GM18517 (cell line): ENCODE measurements around the gene MUC20.
"Not testable (repeated sequence)": the region's sequence is repeated elsewhere in the genome, so short reads cannot be mapped to it uniquely, and the experiment has no call there.

ENCODE experiments used
- ATAC-seq: cut with Tn5 transposase; IDR thresholded peaks from one replicate; pipeline ENCODE4 v1.9.1; 2021; ENCODE audit warnings: mild to moderate bottlenecking, moderate library complexity; ENCODE audit not compliant: unreplicated experiment

The MUC20 gene

DNA sequence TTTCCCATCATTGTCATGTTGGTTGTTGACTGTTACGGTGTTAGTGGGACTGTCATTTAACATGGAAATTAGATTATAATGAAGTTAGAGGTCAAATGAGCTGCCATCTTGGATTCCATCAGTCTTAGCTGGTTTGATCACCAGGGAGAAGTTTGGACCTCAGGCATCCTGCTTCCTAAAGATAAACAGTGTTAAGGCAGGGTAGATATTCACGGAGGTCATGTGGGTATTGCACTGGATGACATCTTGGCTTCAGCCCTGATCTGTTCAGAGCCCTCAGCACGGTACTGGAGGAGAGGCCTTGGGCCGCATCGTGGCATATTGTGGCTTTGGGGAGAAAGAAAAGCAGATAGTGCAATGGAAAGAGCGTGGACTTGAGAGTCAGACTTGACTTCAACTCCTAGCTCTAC, 11.1 kb upstream of the MUC20 start:
- ATAC-seq, result no peak

DNA sequence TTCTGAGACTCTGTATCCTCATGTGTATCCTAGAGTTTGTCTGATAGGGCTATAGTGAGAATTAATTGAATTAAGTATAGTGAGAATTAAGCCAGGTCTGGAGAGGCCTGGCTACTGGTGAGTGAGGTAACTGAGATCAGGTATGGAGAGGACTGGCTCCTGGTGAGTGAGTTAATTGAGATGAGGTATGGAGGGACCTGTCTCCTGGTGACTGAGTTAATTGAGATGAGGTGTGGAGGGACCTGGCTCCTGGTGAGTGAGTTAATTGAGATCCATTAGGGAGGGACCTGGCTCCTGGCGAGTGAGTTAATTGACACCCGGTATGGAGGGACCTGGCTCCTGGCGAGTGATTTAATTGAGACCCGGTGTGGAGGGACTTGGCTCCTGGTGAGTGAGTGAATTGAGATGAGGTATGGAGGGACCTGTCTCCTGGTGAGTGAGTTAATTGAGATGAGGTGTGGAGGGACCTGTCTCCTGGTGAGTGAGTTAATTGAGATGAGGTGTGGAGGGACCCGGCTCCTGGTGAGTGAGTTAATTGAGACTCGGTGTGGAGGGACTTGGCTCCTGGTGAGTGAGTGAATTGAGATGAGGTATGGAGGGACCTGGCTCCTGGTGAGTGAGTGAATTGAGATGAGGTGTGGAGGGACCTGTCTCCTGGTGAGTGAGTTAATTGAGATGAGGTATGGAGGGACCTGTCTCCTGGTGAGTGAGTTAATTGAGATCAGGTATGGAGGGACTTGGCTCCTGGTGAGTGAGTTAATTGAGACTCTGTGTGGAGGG, 10.5 kb upstream of the MUC20 start:
- not testable (repeated sequence) for ATAC-seq

DNA sequence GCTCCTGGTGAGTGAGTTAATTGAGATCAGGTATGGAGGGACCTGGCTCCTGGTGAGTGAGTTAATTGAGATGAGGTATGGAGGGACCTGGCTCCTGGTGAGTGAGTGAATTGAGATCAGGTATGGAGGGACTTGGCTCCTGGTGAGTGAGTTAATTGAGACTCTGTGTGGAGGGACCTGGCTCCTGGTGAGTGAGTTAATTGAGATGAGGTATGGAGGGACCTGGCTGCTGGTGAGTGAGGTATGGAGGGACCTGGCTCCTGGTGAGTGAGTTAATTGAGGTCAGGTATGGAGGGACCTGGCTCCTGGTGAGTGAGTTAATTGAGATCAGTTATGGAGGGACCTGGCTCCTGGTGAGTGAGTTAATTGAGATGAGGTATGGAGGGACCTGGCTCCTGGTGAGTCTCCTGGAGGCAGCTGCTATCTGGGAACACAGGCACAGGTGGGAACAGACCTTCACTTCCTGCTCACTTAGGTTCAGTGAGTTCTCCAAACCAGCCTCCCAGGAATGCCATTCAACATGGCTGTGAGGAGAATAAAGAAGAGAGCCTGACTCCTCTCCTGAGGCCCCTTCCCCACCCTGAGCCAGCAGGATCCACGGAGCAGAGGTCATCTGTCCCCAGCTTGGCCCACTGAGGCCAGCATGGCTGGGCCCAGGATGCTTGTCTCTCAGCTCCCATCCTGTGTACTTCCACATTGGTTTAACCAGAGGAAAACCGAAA, 9.5 kb upstream of the MUC20 start:
- not testable (repeated sequence) for ATAC-seq

DNA sequence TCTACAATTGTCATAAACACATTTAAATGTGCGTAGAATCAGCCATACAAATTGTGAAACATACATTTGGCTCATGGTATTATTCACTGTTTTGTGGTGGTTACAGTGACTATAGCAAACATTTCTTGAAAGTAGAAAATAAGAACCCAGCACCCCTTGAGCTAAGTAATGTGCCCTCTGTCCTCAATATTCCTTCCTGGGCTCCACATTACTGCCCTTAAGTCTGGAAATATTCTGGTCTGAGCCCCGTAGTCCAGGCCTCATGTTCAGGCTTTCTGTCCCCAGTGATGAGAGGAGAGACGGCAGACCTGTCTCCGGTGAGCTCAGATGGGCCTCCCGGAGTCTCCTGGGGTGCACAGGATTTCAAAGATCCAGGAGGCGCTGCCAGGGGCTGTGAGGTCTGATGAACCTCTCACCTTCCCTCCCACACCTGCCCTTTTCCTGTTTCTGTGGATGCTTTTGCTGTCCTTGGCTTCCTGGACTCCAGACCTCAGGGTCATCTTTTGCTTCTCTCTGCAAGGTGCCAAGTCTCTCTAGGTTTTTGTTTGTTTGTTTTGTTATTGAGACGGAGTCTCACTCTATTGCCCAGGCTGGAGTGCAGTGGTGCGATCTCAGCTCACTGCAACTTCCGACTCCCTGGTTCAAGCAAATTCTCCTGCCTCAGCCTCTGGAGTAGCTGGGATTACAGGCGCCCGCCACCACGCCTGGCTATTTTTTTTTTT, 8.8 kb upstream of the MUC20 start:
- no peak for ATAC-seq

DNA sequence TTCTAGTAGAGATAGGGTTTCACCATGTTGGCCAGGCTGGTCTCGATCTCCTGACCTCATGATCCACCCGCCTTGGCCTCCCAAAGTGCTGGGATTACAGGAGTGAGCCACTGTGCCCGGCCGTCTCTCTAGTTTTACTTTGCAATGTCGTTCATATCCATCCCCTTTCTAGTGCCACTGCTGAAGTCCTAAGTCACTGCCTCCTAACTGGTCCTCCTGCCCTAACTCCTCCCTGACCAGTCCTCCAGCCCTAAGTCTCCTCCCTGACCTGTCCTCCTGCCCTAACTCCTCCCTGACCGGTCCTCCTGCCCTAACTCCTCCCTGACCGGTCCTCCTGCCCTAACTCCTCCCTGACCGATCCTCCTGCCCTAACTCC, 8.3 kb upstream of the MUC20 start:
- ATAC-seq, result not testable (repeated sequence)

DNA sequence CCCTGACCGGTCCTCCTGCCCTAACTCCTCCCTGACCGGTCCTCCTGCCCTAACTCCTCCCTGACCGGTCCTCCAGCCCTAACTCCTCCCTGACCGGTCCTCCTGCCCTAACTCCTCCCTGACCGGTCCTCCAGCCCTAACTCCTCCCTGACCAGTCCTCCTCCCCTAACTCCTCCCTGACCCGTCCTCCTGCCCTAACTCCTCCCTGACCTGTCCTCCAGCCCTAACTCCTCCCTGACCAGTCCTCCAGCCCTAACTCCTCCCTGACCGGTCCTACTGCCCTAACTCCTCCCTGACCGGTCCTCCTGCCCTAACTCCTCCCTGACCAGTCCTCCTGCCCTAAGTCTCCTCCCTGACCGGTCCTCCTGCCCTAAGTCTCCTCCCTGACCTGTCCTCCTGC, 7.6 kb upstream of the MUC20 start:
- not testable (repeated sequence) for ATAC-seq

DNA sequence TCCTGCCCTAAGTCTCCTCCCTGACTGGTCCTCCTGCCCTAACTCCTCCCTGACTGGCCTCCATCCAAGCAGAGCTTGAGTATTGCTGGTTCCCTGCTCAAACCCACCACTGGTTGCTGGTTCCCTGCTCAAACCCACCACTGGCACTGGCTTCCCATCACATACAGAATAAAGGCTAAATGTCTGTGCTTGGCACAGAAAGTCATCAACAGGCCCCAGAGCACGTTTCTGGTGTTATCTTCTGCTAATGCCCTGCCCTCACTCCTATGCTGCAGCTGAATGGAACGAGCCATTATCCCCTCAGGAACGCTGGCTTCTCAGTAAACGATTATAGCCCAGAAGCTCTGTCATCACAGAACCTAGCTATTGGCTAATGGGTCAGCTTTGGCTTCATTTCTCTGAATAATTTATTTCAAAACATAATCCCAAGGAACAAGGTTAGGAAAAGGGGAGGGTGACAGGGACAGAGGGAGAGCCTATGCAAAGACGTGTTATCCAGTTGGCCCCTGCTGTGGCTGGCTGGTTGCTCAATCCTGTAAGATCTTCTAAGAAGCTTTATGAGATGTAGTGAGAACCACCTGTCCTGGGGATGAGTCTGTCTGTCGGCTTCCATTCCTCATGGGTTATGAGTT, 6.3 kb upstream of the MUC20 start:
- ATAC-seq, result no peak

DNA sequence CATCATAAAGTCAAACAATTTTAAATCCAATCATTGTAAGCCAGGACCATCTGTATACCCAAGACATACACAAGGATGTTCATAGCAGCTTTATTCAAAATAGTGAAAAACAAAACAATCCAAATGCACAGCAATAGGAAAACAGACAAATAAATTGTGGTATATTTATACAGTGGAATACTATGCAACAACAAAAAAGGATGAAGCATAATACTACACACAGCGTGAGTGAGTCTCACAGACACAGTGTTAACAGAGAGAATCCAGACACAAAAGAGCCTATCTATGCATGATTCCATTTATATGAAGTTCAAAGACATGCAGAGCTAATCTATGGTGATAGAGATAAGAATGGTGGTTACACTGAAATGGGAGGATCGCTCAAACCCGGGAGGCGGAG, 5.6 kb upstream of the MUC20 start:
- ATAC-seq, result no peak

DNA sequence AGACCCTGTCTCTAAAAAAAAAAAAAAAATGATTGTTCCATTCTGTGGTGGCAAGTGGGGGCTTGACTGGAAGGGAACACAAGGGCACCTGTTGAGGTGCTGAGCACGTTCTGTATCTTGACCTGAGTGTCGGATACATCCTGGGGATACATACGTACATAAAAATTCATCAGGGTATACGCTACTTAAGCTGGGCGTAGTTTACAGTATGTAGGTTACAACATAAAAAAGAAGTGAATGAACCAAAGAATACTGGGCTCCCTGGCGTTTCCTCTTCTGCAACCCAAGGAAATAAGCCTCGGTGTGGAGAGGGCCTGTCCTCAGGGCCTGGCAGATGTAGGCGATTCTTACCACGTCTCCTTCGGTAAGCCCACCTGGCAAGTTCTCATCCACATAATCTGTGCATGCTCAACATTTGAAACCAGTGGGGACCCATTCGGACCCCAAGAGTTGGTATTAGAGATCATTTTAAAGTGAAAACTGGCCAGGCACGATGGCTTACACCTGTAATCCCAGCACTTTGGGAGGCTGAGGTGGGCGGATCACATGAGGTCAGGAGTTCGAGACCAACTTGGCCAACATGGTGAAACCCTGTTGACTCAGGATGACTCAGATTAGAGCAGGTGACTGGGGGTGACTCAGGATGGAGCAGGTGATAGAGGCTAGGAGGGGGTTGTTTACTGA, 5.1 kb upstream of the MUC20 start:
- ATAC-seq, result no peak

DNA sequence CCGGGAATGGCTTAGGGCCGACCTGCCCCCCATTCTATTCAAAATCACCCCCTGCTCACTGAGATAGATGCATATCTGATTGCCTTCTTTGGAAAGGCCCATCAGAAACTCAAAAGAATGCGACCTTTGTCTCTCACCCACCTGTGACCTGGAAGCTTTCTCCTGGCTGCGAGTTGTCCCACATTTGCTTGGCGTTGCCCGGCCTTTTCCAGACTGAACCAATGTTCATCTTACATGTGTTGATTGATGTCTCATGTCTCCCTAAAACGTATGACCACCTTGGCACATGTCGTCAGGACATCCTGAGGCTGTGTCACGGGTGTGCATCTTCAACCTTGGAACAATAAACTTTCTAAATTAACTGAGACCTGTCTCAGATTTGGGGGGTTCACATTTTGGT, 3.4 kb upstream of the MUC20 start:
- no peak for ATAC-seq

DNA sequence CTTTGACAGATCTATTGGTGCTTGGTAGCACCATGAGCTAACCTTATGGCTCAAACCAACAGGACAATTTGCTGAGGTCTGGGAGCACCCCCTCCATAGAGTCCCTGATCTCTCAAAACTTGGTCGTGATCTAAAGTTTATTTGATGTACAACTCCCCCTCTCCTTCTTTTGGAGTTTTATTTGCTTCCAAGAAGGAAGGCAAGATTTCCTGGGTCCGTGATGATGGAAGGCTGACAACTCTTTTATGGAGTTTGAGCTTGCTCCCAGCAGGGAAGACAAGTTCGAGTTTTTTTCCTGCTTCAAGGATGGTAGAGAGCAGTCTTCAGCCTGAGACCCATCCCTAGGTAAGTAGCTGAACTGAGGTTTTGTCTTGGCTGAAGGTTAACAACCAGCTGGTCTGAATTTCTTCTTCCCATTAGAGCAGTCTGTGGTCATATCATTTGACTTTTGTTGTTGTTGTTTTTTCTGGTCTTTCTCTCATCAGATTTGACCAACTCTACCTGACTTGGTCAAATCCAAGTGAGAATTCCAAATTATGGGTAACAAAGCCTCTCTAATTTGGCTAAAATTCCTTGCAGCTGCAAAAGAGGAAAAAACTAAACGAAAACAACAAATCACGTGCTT, 2.8 kb upstream of the MUC20 start:
- no peak for ATAC-seq

DNA sequence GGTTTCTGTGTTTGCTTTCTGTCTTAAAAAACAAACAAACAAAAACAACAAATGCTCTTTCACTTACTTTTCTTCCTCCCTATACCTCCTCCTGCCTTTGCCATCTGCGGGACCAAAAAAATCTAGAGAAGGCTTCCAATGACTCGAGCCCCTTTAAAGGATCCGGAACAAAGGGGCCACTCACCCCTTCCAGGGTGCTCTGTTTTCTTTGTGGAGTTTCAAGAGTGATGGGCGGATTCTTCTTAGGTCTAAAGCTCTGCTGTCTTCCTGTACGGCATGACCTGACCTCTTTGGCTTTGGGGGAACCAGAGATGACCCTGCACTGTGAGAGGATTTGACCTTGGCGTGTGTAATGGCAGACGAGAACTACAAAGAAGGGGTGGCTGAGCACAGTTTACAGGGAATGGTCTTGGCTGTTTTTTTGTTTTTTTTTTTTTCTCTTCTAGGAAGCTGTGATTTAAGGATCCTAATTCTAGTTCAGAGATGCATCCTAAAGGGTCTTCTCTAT, 2.2 kb upstream of the MUC20 start:
- ATAC-seq, result no peak

DNA sequence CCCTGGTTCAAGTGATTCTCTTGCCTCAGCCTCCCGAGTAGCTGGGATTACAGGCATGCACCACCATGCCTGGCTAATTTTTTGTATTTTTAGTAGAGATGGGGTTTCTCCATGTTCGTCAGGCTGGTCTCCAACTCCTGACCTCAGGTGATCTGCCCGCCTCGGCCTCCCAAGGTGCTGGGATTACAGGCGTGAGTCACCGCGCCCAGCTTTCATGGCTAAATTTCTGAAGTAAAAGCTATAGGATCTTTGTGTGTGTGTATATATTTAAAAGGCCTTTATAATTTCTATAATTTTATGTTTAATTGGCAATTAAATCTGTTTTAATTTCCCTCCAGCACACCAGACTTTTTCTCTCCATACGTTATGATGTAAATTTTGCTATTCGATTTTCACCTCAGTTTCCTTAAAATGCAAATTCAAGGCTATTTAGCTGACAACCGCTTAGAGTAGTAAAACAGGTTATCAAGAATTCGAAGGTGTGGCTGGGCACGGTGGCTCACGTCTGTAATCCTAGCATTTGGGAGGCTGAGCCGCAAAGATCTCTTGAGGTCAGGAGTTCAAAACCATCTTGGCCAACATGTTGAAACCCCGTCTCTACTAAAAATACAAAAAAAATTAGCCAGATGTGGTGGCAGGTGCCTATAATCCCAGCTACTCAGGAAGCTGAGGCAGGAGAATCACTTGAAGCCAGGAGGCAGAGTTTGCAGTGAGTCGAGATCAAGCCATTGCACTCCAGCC, 1.1 kb upstream of the MUC20 start:
- not testable (repeated sequence) for ATAC-seq

DNA sequence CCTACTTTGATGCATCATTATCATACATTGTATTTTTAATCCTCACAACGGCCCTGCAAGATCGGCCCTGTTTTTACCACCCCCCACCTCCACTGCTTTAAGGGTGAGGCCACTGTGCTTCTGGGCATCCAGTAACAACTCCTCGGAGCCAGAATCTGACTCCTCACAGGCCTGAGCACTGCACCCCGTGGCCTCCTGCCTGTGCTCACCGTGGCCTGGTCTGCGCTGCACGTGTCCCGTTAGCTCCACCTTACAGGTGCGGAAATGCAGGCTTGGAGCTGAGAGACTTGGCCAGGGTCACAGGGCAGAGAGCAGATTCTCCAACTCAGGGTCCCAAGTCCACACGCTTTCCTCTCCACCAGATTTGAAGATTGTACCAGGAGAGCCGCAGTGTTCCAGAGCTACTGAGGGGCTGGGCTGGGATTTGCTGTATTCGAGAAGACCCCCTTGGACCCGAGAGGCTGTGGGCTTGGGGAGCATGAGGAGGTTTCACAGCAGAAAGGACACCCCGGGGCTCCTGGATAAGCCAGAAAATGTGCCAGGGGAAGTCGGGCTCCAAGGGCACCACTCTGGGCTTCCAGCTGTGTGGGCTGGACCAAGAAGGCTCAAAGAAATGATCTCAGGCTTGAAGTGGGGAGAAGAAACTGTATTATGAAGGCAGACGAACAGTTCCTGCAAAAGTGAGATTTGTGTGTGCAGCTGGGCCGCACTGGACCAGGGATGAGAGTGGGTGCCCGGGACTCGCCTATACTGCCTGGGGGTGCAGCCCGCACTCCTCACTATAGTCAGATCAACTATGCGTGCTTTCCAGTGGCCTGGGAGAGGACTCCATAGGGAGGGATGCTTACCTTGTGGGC, 1.6 kb downstream of the MUC20 start:
- not testable (repeated sequence) for ATAC-seq

DNA sequence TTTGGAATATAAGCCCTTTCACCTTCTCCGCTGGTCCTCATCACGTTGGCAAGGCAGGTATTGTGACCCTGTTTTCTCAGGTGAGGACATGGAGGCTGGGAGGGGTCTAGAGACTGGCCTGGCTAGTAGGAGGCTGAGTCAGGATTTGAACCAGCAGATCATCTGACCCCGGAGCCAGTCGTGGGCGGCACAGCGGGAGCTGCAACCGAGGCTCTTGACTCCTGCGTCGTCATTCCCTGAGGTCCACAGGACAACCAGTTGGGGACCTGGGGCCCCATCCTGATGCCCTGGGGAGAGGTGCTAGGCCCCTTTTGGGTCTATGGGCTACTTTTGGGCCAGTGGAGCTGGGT, 2.2 kb downstream of the MUC20 start:
- ATAC-seq, result not testable (repeated sequence)

DNA sequence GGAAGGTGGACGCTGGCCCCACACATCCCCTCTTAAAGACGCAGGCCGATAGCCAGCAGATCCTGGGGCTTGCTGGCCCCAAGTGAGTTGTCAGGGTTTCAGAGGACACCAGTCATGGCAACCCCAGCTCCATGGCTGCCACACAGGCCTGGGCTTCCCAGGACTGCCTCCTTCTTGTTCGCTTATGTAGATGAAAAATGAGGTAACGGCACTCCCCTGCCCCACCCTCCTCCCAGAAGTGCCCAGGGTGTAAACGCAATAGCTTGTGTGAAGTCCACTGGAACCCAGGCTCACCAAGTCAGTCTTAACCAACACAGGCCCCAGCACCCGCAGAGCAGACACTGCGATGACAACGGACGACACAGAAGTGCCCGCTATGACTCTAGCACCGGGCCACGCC, 3.6 kb downstream of the MUC20 start:
- ATAC-seq, result not testable (repeated sequence)

DNA sequence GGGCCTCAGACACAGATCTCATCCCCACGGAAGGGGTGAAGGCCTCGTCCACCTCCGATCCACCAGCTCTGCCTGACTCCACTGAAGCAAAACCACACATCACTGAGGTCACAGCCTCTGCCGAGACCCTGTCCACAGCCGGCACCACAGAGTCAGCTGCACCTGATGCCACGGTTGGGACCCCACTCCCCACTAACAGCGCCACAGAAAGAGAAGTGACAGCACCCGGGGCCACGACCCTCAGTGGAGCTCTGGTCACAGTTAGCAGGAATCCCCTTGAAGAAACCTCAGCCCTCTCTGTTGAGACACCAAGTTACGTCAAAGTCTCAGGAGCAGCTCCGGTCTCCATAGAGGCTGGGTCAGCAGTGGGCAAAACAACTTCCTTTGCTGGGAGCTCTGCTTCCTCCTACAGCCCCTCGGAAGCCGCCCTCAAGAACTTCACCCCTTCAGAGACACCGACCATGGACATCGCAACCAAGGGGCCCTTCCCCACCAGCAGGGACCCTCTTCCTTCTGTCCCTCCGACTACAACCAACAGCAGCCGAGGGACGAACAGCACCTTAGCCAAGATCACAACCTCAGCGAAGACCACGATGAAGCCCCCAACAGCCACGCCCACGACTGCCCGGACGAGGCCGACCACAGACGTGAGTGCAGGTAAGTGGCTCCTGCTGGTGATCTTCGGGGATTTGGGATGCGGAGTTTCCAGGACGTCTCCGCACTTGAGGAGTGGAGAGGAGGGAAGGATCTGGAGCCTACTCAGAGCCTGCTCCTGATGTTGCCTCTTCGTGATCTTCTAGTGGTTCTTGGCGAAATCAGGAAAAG, 5.3 kb downstream of the MUC20 start:
- not testable (repeated sequence) for ATAC-seq
